GM12878 (cell line): ENCODE measurements around the gene OR2V1. TPM values are rescaled to one million over a fixed set of nuclear protein-coding genes. Genes with fewer than 3 reads are reported as not detected.

ENCODE experiments used
- ATAC-seq: fragments of 200-7000 bp; cut with Tn5 transposase; 3 replicates; pipeline ENCODE4 v1.9.1; 2020; ENCODE audit warnings: mild to moderate bottlenecking, moderate library complexity
- BruUV-seq: library from RNA; stranded (reverse); fragments of 400-500 nt; replicated peaks from 2 replicates; lab custom pipeline; 2021; lab: Mats Ljungman, UMichigan
- CTCF ChIA-PET: fragments of 300-600 bp; sonication (Branson Sonifier 250); formaldehyde crosslinking; extraction: SDS; loops from one replicate; lab custom pipeline; 2021; ENCODE audit warnings: inconsistent platforms; lab: Yijun Ruan, JAX
- POLR2A ChIA-PET: fragments of 350-600 bp; formaldehyde crosslinking; extraction: SDS; loops from one replicate; lab custom pipeline; 2021; ENCODE audit warnings: inconsistent platforms; lab: Charles Lee
- RAD21 ChIA-PET: fragments of 300-600 bp; sonication (Branson Sonifier 250); formaldehyde crosslinking; loops from one replicate; lab custom pipeline; 2023; ENCODE audit warnings: antibody characterized with exemption; ENCODE audit not compliant: unreplicated experiment; lab: Charles Lee
- SMC1A ChIA-PET: fragments of 300-600 bp; sonication (Branson Sonifier 250); formaldehyde crosslinking; loops from one replicate; lab custom pipeline; 2023; ENCODE audit not compliant: unreplicated experiment, uncharacterized antibody; lab: Charles Lee
- DNase-seq: peaks from one replicate; pipeline ENCODE4 v3.0.0-alpha.2; 2011; ENCODE audit warnings: low read depth, low spot score
- FAIRE-seq: peaks from 3 replicates; lab custom pipeline; 2011; peaks lifted over from hg19 to GRCh38; lab: Jason Lieb, UNC
- H2AFZ ChIP-seq: 2 replicates; pipeline ENCODE4 v1.6.0; 2011; ENCODE audit warnings: low read depth, low read length, control low read depth; ENCODE audit not compliant: control insufficient read depth
- H3K27ac ChIP-seq: 2 replicates; pipeline ENCODE4 v1.5.1; 2011; ENCODE audit warnings: control low read depth; ENCODE audit not compliant: control insufficient read depth, insufficient read depth
- H3K27me3 ChIP-seq, 2 experiments: replicated peaks in 1 of 2; 2 replicates each; pipeline versions ENCODE4 v1.6.0 to v1.6.1; 2011; ENCODE audit warnings: low read length in 1 of 2; ENCODE audit not compliant: control insufficient read depth in 2 of 2, insufficient read depth in 2 of 2
- H3K36me3 ChIP-seq, 2 experiments: 2 replicates each; pipeline ENCODE4 v1.5.1; 2011; ENCODE audit warnings: low read length in 1 of 2; ENCODE audit not compliant: control insufficient read depth in 2 of 2, insufficient read depth in 2 of 2
- H3K4me1 ChIP-seq: 2 replicates; pipeline ENCODE4 v1.6.1; 2011; ENCODE audit warnings: mild to moderate bottlenecking, low read length, moderate library complexity, mixed read lengths; ENCODE audit not compliant: control insufficient read depth, insufficient read depth
- H3K4me2 ChIP-seq: 2 replicates; pipeline ENCODE4 v1.6.0; 2011; ENCODE audit warnings: control low read depth; ENCODE audit not compliant: control insufficient read depth, insufficient read depth
- H3K4me3 ChIP-seq: fragments of 200-600 bp; sonication (generic); 2 replicates; pipeline ENCODE4 v1.5.1; 2016
- H3K79me2 ChIP-seq: 2 replicates; pipeline ENCODE4 v1.6.0; 2011; ENCODE audit warnings: low read length; ENCODE audit not compliant: control insufficient read depth, insufficient read depth
- H3K9ac ChIP-seq: 2 replicates; pipeline ENCODE4 v1.8.0; 2011; ENCODE audit warnings: low read length, control low read depth, mixed read lengths; ENCODE audit not compliant: control insufficient read depth, insufficient read depth
- H3K9me3 ChIP-seq: replicated peaks from 3 replicates; pipeline ENCODE4 v1.5.1; 2011; ENCODE audit warnings: mild to moderate bottlenecking, low read length; ENCODE audit not compliant: control insufficient read depth, insufficient read depth
- H4K20me1 ChIP-seq: 2 replicates; pipeline ENCODE4 v1.6.0; 2011; ENCODE audit not compliant: control insufficient read depth, insufficient read depth
- BCLAF1 ChIP-seq: fragments of 450-650 bp; IDR thresholded peaks from 2 replicates; pipeline ENCODE4 v1.6.1; 2017; ENCODE audit warnings: antibody characterized with exemption, mild to moderate bottlenecking, moderate library complexity
- CBX3 ChIP-seq: fragments of 200-600 bp; sonication (generic); IDR thresholded peaks from 2 replicates; pipeline ENCODE4 v1.6.1; 2016; ENCODE audit warnings: low read depth, borderline replicate concordance
- CHD2 ChIP-seq: IDR thresholded peaks from 2 replicates; pipeline ENCODE4 v1.6.1; 2011; ENCODE audit warnings: low read depth, low read length, improper control_type of control experiment, borderline replicate concordance
- FOS ChIP-seq: IDR thresholded peaks from 3 replicates; pipeline ENCODE4 v1.6.1; 2011; ENCODE audit warnings: borderline replicate concordance; ENCODE audit not compliant: insufficient read length; ENCODE audit errors: extremely low read depth
- FOXK2 ChIP-seq: fragments of 450-650 bp; IDR thresholded peaks from 2 replicates; pipeline ENCODE4 v1.6.1; 2017; ENCODE audit warnings: mild to moderate bottlenecking, moderate library complexity
- HCFC1 ChIP-seq: fragments of 150-350 bp; IDR thresholded peaks from 2 replicates; pipeline ENCODE4 v1.6.1; 2014; ENCODE audit warnings: low read length
- RUNX3 ChIP-seq: IDR thresholded peaks from 2 replicates; pipeline ENCODE4 v1.6.1; 2012; ENCODE audit warnings: low read length, inconsistent platforms
- SMARCA5 ChIP-seq: fragments of 450-650 bp; IDR thresholded peaks from 2 replicates; pipeline ENCODE4 v1.6.1; 2017; ENCODE audit warnings: mild to moderate bottlenecking
- STAT3 ChIP-seq: IDR thresholded peaks from 2 replicates; pipeline ENCODE4 v1.6.1; 2011; ENCODE audit warnings: low read depth, low read length, improper control_type of control experiment
- TCF3 ChIP-seq: IDR thresholded peaks from 2 replicates; pipeline ENCODE4 v1.6.1; 2012; ENCODE audit warnings: low read depth, mild to moderate bottlenecking, low read length, borderline replicate concordance; ENCODE audit not compliant: insufficient read depth
- ZBTB33 ChIP-seq: fragments of 450-650 bp; IDR thresholded peaks from 2 replicates; pipeline ENCODE4 v1.6.1; 2017; ENCODE audit warnings: mild to moderate bottlenecking
- WGBS: methylation state at CpG from one replicate; pipeline ENCODE4 v1.1.6; 2016; ENCODE audit warnings: low lambda C conversion rate; ENCODE audit not compliant: insufficient replicate concordance, insufficient coverage; ENCODE audit errors: missing lambda C conversion rate; 5-methylcytosine and 5-hydroxymethylcytosine counted together
- in situ Hi-C: fragments of 300-500 bp; cut with MboI; formaldehyde crosslinking; loops from 9 replicates; pipeline ENCODE4 v1.14.3; 2018; ENCODE audit warnings: mixed read lengths
- intact Hi-C: fragments of 100-400 bp; cut with micrococcal nuclease; formaldehyde crosslinking; loops from one replicate; pipeline ENCODE4 v1.14.2; 2022; ENCODE audit not compliant: unreplicated experiment
- polyA plus RNA-seq, 11 experiments: library from polyadenylated mRNA; depleted of rRNA in 4 of 11; unstranded in 6 of 11; stranded (reverse) in 5 of 11; fragments of >200 nt; fragmentation: Nextera tagmentation in 4 of 11; fragmentation: Illumina TruSeq in 1 of 11; extraction: Ambion mirVana in 4 of 11; extraction: Trizol in 1 of 11; gene quantifications; 1 replicate in 1 of 11; 2 replicates in 10 of 11; pipeline versions ENCODE4 v1.2.1 to v1.2.3, GENCODE V29; 2011 to 2016; ENCODE audit warnings: inconsistent platforms in 2 of 11, missing spikeins in 2 of 11, low read depth in 1 of 11
- total RNA-seq, 4 experiments: library from RNA; depleted of rRNA in 3 of 4; stranded (reverse); fragments of >200 nt in 3 of 4; fragmentation: Illumina TruSeq in 1 of 4; extraction: Trizol in 1 of 4; gene quantifications; 2 replicates each; pipeline versions ENCODE4 v1.2.1 to v1.2.3, GENCODE V29; 2013 to 2021
- TF ChIP-seq, protein P1 (sequence below): fragments of 450-650 bp; IDR thresholded peaks from 2 replicates; pipeline ENCODE4 v1.6.1; 2017; ENCODE audit warnings: borderline replicate concordance
- TF ChIP-seq, protein P2 (sequence below): fragments of 450-650 bp; IDR thresholded peaks from 2 replicates; pipeline ENCODE4 v1.6.1; 2016; ENCODE audit warnings: mild to moderate bottlenecking

OR2V1 gene
- total and polyA plus RNA-seq, 10 of the 15 experiments (the other 5 are each of a cell fraction or from before 2014, with no cell fraction given), result 0.20 to 4.4 TPM; not detected in 8

GRCh38 chr5:181140766-181141165 lies 9.8 kb upstream of the OR2V1 start:
- H3K27ac ChIP-seq, result no peak overlapping the region
- FAIRE-seq (no peak), ATAC-seq (no peak), DNase-seq (no peak)
- H3K79me2 ChIP-seq, result no peaks in the 10 kb centered on the region
- WGBS, result 0% methylated on average over 3 of the region's 3 CpGs
- no peak overlapping the region for H2AFZ ChIP-seq
- no TSS peak for BruUV-seq
- peaks cover 1% of the 10 kb centered on the region; the same call in 1 of the 3 replicates for H3K9me3 ChIP-seq
- no peaks in the 10 kb centered on the region for H3K4me1 ChIP-seq
- in situ Hi-C loops (no loop called here), intact Hi-C loops (no loop called here)
- no peak overlapping the region for H3K4me2 ChIP-seq
- no peak overlapping the region for H3K9ac ChIP-seq
- SMC1A ChIA-PET, result interaction anchor here (1.7 to 3.5 kb wide), 2 partner anchors 11 to 17 kb away, joined by 9 to 22 read pairs; no protein-coding TSS in a partner anchor
- CTCF ChIA-PET, result interaction anchor here (2.7 kb wide), 1 partner anchor 11 kb away, joined by 13 read pairs; no protein-coding TSS in a partner anchor
- no peaks in the 10 kb centered on the region for H4K20me1 ChIP-seq
- H3K36me3 ChIP-seq, result no peaks in the 10 kb centered on the region
- RAD21 ChIA-PET, result interaction anchor here (0.8 to 1.5 kb wide), 2 partner anchors 10 to 37 kb away, joined by 3 to 5 read pairs; no protein-coding TSS in a partner anchor
- POLR2A ChIA-PET, result interaction anchor here (2.3 kb wide), 1 partner anchor 10 kb away, joined by 6 read pairs; no protein-coding TSS in a partner anchor
- H3K4me3 ChIP-seq, result no peak overlapping the region
- no peaks in the 10 kb centered on the region; a peak in 2 of 4 replicates for H3K27me3 ChIP-seq
- TF ChIP-seq FOS (no peak), ZBTB33 (no peak), RUNX3 (no peak), HCFC1 (no peak), FOXK2 (no peak), TCF3 (no peak), SMARCA5 (no peak), CBX3 (no peak), CHD2 (no peak), BCLAF1 (no peak), STAT3 (no peak)
- TF ChIP-seq, protein P1, sequence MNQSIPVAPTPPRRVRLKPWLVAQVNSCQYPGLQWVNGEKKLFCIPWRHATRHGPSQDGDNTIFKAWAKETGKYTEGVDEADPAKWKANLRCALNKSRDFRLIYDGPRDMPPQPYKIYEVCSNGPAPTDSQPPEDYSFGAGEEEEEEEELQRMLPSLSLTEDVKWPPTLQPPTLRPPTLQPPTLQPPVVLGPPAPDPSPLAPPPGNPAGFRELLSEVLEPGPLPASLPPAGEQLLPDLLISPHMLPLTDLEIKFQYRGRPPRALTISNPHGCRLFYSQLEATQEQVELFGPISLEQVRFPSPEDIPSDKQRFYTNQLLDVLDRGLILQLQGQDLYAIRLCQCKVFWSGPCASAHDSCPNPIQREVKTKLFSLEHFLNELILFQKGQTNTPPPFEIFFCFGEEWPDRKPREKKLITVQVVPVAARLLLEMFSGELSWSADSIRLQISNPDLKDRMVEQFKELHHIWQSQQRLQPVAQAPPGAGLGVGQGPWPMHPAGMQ, result no peak
- TF ChIP-seq, protein P2, sequence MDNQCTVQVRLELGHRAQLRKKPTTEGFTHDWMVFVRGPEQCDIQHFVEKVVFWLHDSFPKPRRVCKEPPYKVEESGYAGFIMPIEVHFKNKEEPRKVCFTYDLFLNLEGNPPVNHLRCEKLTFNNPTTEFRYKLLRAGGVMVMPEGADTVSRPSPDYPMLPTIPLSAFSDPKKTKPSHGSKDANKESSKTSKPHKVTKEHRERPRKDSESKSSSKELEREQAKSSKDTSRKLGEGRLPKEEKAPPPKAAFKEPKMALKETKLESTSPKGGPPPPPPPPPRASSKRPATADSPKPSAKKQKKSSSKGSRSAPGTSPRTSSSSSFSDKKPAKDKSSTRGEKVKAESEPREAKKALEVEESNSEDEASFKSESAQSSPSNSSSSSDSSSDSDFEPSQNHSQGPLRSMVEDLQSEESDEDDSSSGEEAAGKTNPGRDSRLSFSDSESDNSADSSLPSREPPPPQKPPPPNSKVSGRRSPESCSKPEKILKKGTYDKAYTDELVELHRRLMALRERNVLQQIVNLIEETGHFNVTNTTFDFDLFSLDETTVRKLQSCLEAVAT, result no peak
